H1 (cell line): Measurements from ENCODE around the gene ARAP3. TPM values are rescaled to one million over a fixed set of nuclear protein-coding genes. Genes with fewer than 3 reads are reported as not detected.

Source experiments
- CEBPB ChIP-seq: IDR thresholded peaks from 2 replicates; pipeline ENCODE4 v1.6.1; 2012; ENCODE audit warnings: low read depth, low read length
- POLR2A ChIP-seq, 2 experiments: IDR thresholded peaks; 1 replicate in 1 of 2; 2 replicates in 1 of 2; pipeline ENCODE4 v1.6.1; 2011; ENCODE audit warnings: low read depth in 2 of 2, low read length in 2 of 2, mild to moderate bottlenecking in 2 of 2; ENCODE audit errors: control extremely low read depth in 1 of 2
- POLR2AphosphoS5 ChIP-seq: IDR thresholded peaks from 2 replicates; pipeline ENCODE4 v1.6.1; 2011; ENCODE audit warnings: low read depth, low read length
- RAD21 ChIP-seq, 2 experiments: IDR thresholded peaks in 1 of 2; conservative IDR thresholded peaks in 1 of 2; 2 replicates each; pipeline ENCODE4 v1.6.1; 2011; ENCODE audit warnings: low read depth in 2 of 2, low read length in 2 of 2, improper control_type of control experiment in 1 of 2, inconsistent platforms in 1 of 2, mild to moderate bottlenecking in 1 of 2, moderate library complexity in 1 of 2
- SIN3A ChIP-seq, 2 experiments: IDR thresholded peaks in 1 of 2; conservative IDR thresholded peaks in 1 of 2; 2 replicates each; pipeline ENCODE4 v1.6.1; 2011 to 2012; ENCODE audit warnings: low read length in 2 of 2, improper control_type of control experiment in 1 of 2, low read depth in 1 of 2, mild to moderate bottlenecking in 1 of 2
- YY1 ChIP-seq: IDR thresholded peaks from 2 replicates; pipeline ENCODE4 v1.6.1; 2011; ENCODE audit warnings: low read depth, mild to moderate bottlenecking, low read length
- polyA plus RNA-seq, 7 experiments: library from polyadenylated mRNA; depleted of rRNA in 3 of 7; stranded (reverse) in 5 of 7; unstranded in 2 of 7; fragments of >200 nt in 5 of 7; fragments of 200-250 nt in 2 of 7; gene quantifications; 1 replicate in 5 of 7; 2 replicates in 1 of 7; 4 replicates in 1 of 7; pipeline versions ENCODE4 v1.2.1 to v1.2.3, GENCODE V29; 2011 to 2013; ENCODE audit warnings: missing spikeins in 2 of 7, mixed read lengths in 2 of 7
- total RNA-seq: library from RNA; stranded (reverse); fragmentation: NEBNext Ultra II Directional; extraction: Animal tissue kit (Norgen Biotek cat#: 25700); gene quantifications from 2 replicates; pipeline ENCODE4 v1.2.1, GENCODE V29; 2021
- TF ChIP-seq, protein P1 (sequence below), 3 experiments: IDR thresholded peaks; 1 replicate in 2 of 3; 2 replicates in 1 of 3; pipeline versions ENCODE4 v1.5.1 to v1.6.1; 2011; ENCODE audit warnings: low read length in 3 of 3, mild to moderate bottlenecking in 3 of 3, inconsistent platforms in 2 of 3, low read depth in 1 of 3, moderate library complexity in 1 of 3; ENCODE audit not compliant: insufficient read depth in 1 of 3; ENCODE audit errors: control extremely low read depth in 1 of 3
- TF ChIP-seq, protein P2 (sequence below): IDR thresholded peaks from 2 replicates; pipeline ENCODE4 v1.6.1; 2012; ENCODE audit warnings: low read length, inconsistent platforms

Gene ARAP3
- total and polyA plus RNA-seq, 2 of the 8 experiments (the other 6 are each of a cell fraction or from before 2014, with no cell fraction given): 14.4 to 48.6 TPM

DNA sequence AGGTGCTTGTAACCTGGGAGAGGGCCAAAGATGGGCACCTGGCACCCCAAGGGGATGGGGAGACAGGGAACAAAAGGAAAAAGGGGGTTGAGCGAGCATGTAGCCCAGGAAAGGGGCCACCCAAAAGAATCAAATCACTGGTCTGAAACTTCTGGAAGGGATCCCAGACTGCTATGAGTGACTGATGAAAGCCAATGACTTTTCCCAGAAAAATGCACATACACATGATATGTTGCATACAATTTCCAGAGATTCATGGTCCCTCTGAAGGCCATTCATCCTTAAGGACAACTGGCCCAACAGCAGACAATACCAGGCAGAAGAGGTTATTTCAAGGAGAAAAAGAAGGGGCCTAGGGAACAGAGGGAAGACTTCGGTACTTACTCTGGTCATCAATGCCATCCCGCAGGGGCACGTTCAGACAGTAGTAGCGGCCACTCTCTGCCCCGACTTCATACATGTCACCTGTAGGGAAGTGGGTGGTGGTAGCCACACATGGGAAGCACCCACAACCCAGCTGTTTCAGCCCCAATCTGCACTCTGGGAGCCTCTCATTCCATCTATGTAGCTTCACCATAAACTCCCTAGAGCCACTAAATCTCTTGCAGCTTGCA lies 53.7 kb downstream of the ARAP3 start (continued):
- TF ChIP-seq, protein P1, sequence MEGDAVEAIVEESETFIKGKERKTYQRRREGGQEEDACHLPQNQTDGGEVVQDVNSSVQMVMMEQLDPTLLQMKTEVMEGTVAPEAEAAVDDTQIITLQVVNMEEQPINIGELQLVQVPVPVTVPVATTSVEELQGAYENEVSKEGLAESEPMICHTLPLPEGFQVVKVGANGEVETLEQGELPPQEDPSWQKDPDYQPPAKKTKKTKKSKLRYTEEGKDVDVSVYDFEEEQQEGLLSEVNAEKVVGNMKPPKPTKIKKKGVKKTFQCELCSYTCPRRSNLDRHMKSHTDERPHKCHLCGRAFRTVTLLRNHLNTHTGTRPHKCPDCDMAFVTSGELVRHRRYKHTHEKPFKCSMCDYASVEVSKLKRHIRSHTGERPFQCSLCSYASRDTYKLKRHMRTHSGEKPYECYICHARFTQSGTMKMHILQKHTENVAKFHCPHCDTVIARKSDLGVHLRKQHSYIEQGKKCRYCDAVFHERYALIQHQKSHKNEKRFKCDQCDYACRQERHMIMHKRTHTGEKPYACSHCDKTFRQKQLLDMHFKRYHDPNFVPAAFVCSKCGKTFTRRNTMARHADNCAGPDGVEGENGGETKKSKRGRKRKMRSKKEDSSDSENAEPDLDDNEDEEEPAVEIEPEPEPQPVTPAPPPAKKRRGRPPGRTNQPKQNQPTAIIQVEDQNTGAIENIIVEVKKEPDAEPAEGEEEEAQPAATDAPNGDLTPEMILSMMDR (IDR thresholded peaks at IDR 0.05; ENCODE audit: control extremely low read depth in 1 of 3, insufficient read depth in 1 of 3, low read depth in 1 of 3, low read length in 3 of 3): no peak
- TF ChIP-seq, protein P2, sequence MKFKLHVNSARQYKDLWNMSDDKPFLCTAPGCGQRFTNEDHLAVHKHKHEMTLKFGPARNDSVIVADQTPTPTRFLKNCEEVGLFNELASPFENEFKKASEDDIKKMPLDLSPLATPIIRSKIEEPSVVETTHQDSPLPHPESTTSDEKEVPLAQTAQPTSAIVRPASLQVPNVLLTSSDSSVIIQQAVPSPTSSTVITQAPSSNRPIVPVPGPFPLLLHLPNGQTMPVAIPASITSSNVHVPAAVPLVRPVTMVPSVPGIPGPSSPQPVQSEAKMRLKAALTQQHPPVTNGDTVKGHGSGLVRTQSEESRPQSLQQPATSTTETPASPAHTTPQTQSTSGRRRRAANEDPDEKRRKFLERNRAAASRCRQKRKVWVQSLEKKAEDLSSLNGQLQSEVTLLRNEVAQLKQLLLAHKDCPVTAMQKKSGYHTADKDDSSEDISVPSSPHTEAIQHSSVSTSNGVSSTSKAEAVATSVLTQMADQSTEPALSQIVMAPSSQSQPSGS: no peak
- TF ChIP-seq YY1 (no peak), CEBPB (no peak), SIN3A (conservative IDR thresholded peaks at IDR 0.05 in 1 of 2, IDR thresholded peaks at IDR 0.05 in 1 of 2; ENCODE audit: low read depth in 1 of 2, low read length in 2 of 2) (no peak), RAD21 (IDR thresholded peaks at IDR 0.05 in 1 of 2, conservative IDR thresholded peaks at IDR 0.05 in 1 of 2; ENCODE audit: low read depth in 2 of 2, low read length in 2 of 2) (no peak), POLR2AphosphoS5 (no peak), POLR2A (IDR thresholded peaks at IDR 0.05; ENCODE audit: control extremely low read depth in 1 of 2, low read depth in 2 of 2, low read length in 2 of 2) (no peak)
